GM23338 (cell line): ENCODE data around the gene ABHD18. TPM values are rescaled to one million over a fixed set of nuclear protein-coding genes. Genes with fewer than 3 reads are reported as not detected.
A peak's percentile ranks its signal among the peaks of the same experiment; 100 is the strongest.

Experiments
- ATAC-seq: fragments of 200-7000 bp; cut with Tn5 transposase; 3 replicates; pipeline ENCODE4 v1.9.1; 2020
- DNase-seq: peaks from one replicate; pipeline ENCODE4 v3.0.0-alpha.2; 2015; ENCODE audit warnings: low spot score
- H2AFZ ChIP-seq: fragments of 200-600 bp; sonication (generic); 2 replicates; pipeline ENCODE4 v1.8.0; 2016; ENCODE audit warnings: antibody characterized with exemption, mild to moderate bottlenecking, moderate library complexity
- H3F3A ChIP-seq: fragments of 200-600 bp; sonication (generic); replicated peaks from 2 replicates; pipeline ENCODE4 v1.8.0; 2017; ENCODE audit warnings: antibody characterized with exemption, mixed run types, low read depth
- H3K27ac ChIP-seq: fragments of 200-600 bp; sonication (generic); 2 replicates; pipeline ENCODE4 v1.6.1; 2016; ENCODE audit warnings: low read depth
- H3K27me3 ChIP-seq: fragments of 200-600 bp; sonication (generic); 2 replicates; pipeline ENCODE4 v1.8.0; 2016; ENCODE audit warnings: mild to moderate bottlenecking, mixed run types, moderate library complexity; ENCODE audit not compliant: insufficient read depth
- H3K36me3 ChIP-seq: fragments of 200-600 bp; sonication (generic); 2 replicates; pipeline ENCODE4 v1.8.0; 2016; ENCODE audit warnings: mild to moderate bottlenecking; ENCODE audit not compliant: insufficient read depth
- H3K4me1 ChIP-seq: fragments of 200-600 bp; sonication (generic); 2 replicates; pipeline ENCODE4 v1.8.0; 2016; ENCODE audit warnings: mild to moderate bottlenecking, moderate library complexity; ENCODE audit not compliant: insufficient read depth
- H3K4me2 ChIP-seq: fragments of 200-600 bp; sonication (generic); 2 replicates; pipeline ENCODE4 v1.7.1; 2017; ENCODE audit warnings: mixed run types
- H3K4me3 ChIP-seq: fragments of 200-600 bp; sonication (generic); 2 replicates; pipeline ENCODE4 v1.6.1; 2016; ENCODE audit warnings: mixed run types
- H3K79me2 ChIP-seq: fragments of 200-600 bp; sonication (generic); replicated peaks from 2 replicates; pipeline ENCODE4 v1.8.0; 2017; ENCODE audit warnings: mild to moderate bottlenecking; ENCODE audit not compliant: insufficient read depth
- H3K9me2 ChIP-seq: fragments of 200-600 bp; sonication (generic); 2 replicates; pipeline ENCODE4 v1.8.0; 2017; ENCODE audit not compliant: insufficient read depth
- H4K20me1 ChIP-seq: fragments of 200-600 bp; sonication (generic); replicated peaks from 2 replicates; pipeline ENCODE4 v1.8.0; 2017; ENCODE audit warnings: mild to moderate bottlenecking; ENCODE audit not compliant: insufficient read depth
- H3K27ac Mint-ChIP-seq: 2 replicates; pipeline ENCODE4 v1.8.0; 2020; ENCODE audit warnings: inconsistent platforms, mild to moderate bottlenecking, moderate library complexity, mixed read lengths
- H3K27me3 Mint-ChIP-seq: 3 replicates; pipeline ENCODE4 v1.8.0; 2022; ENCODE audit warnings: low read depth, mild to moderate bottlenecking, moderate library complexity, mixed read lengths, inconsistent platforms; ENCODE audit not compliant: insufficient read depth, poor library complexity
- H3K36me3 Mint-ChIP-seq: 3 replicates; pipeline ENCODE4 v1.8.0; 2021; ENCODE audit warnings: low read depth, mild to moderate bottlenecking, inconsistent platforms, moderate library complexity, mixed read lengths
- H3K4me1 Mint-ChIP-seq: 3 replicates; pipeline ENCODE4 v1.8.0; 2020; ENCODE audit warnings: mild to moderate bottlenecking, inconsistent platforms, mixed read lengths
- H3K4me3 Mint-ChIP-seq: 3 replicates; pipeline ENCODE4 v1.8.0; 2021; ENCODE audit warnings: moderate library complexity, mild to moderate bottlenecking, inconsistent platforms, mixed read lengths
- H3K9me3 Mint-ChIP-seq: 3 replicates; pipeline ENCODE4 v1.8.0; 2020; ENCODE audit warnings: moderate library complexity, mild to moderate bottlenecking, inconsistent platforms, mixed read lengths
- CREB1 ChIP-seq: fragments of 250-450 bp; sonication (Bioruptor Pico); IDR thresholded peaks from 2 replicates; pipeline ENCODE4 v1.5.0; 2020; ENCODE audit warnings: low read depth, mild to moderate bottlenecking, moderate library complexity
- CTCF ChIP-seq, 2 experiments: fragments of 200-600 bp in 1 of 2; sonication (generic) in 1 of 2; conservative IDR thresholded peaks; 2 replicates each; pipeline versions ENCODE4 v1.5.1 to v1.6.1; 2016 to 2017; ENCODE audit warnings: antibody characterized with exemption in 2 of 2, low read depth in 2 of 2, mild to moderate bottlenecking in 2 of 2, moderate library complexity in 1 of 2
- EZH2 ChIP-seq: fragments of 200-600 bp; sonication (generic); IDR thresholded peaks from one replicate; pipeline ENCODE4 v1.8.0; 2017; ENCODE audit warnings: antibody characterized with exemption, mild to moderate bottlenecking, low read depth; ENCODE audit not compliant: unreplicated experiment
- EZH2phosphoT487 ChIP-seq: fragments of 200-600 bp; sonication (generic); IDR thresholded peaks from one replicate; pipeline ENCODE4 v1.8.1; 2018; ENCODE audit warnings: antibody characterized with exemption; ENCODE audit not compliant: unreplicated experiment
- JUNB ChIP-seq: IDR thresholded peaks from one replicate; pipeline ENCODE4 v1.6.1; 2016; ENCODE audit warnings: antibody characterized with exemption; ENCODE audit not compliant: unreplicated experiment
- NANOG ChIP-seq: IDR thresholded peaks from 2 replicates; pipeline ENCODE4 v1.6.1; 2016; ENCODE audit warnings: antibody characterized with exemption, borderline replicate concordance
- REST ChIP-seq: IDR thresholded peaks from one replicate; pipeline ENCODE4 v1.6.1; 2018; ENCODE audit warnings: antibody characterized with exemption; ENCODE audit not compliant: unreplicated experiment
- ZNF114 ChIP-seq: fragments of 250-450 bp; sonication (Bioruptor Pico); IDR thresholded peaks from 2 replicates; pipeline ENCODE4 v1.5.0; 2020; ENCODE audit warnings: mild to moderate bottlenecking, moderate library complexity
- polyA plus RNA-seq: library from polyadenylated mRNA; unstranded; fragments of >200 nt; fragmentation: Nextera tagmentation; extraction: Ambion mirVana; gene quantifications from 2 replicates; pipeline ENCODE4 v1.2.1, GENCODE V29; 2016
- total RNA-seq: library from RNA; depleted of rRNA; stranded (reverse); fragments of >200 nt; shearing (Covaris generic); gene quantifications from 2 replicates; pipeline ENCODE4 v1.2.3, GENCODE V29; 2014

ABHD18 gene
- total and polyA plus RNA-seq, 2 experiments from 2014 or later: 7.2 to 18.6 TPM

GRCh38 chr4:127997534-127998388 lies 32.6 kb downstream of the ABHD18 start:
- H4K20me1 ChIP-seq: no peaks in the 10 kb centered on the region
- TF ChIP-seq CTCF (conservative IDR thresholded peaks at IDR 0.05; ENCODE audit: low read depth in 2 of 2) (peak; percentile 33 to 55), JUNB (no peak)
- Mint-ChIP-seq H3K4me1 (no peaks in the 10 kb centered on the region), H3K36me3 (peaks cover 43% of the 10 kb centered on the region), H3K4me3 (no peak overlapping the region), H3K27ac (no peak overlapping the region), H3K9me3 (peaks cover 8% of the 10 kb centered on the region; the same call in 2 of the 3 replicates), H3K27me3 (no peaks in the 10 kb centered on the region)
- H3K27me3 ChIP-seq: no peaks in the 10 kb centered on the region
- peaks cover 4% of the 10 kb centered on the region; the same call in 1 of the 2 replicates for H3K36me3 ChIP-seq
- H2AFZ ChIP-seq: no peak overlapping the region
- ATAC-seq (0 out of 3 replicates have a peak, but pooled peaks have one; percentile 34), DNase-seq (peak; percentile 61)
- no peak overlapping the region for H3K4me2 ChIP-seq
- peaks cover 7% of the 10 kb centered on the region; the same call in 1 of the 2 replicates for H3K79me2 ChIP-seq
- no peaks in the 10 kb centered on the region for H3F3A ChIP-seq
- H3K4me3 ChIP-seq: no peak overlapping the region
- no peak overlapping the region for H3K27ac ChIP-seq
- H3K4me1 ChIP-seq: no peaks in the 10 kb centered on the region
- H3K9me2 ChIP-seq: no peaks in the 10 kb centered on the region

- no peaks in the 10 kb centered on the region for H3K9me3 Mint-ChIP-seq
- Histone ChIP-seq H3K4me1 (no peaks in the 10 kb centered on the region), H3K79me2 (peaks cover 3% of the 10 kb centered on the region; the same call in 1 of the 2 replicates), H2AFZ (no peak overlapping the region), H3K27ac (no peak overlapping the region), H3K27me3 (no peaks in the 10 kb centered on the region), H3K4me2 (no peak overlapping the region), H3K4me3 (no peak overlapping the region), H3F3A (no peaks in the 10 kb centered on the region), H4K20me1 (no peaks in the 10 kb centered on the region), H3K36me3 (0 out of 2 replicates have a peak, but pooled peaks cover 3% of the 10 kb centered on the region), H3K9me2 (no peaks in the 10 kb centered on the region)
- no peak overlapping the region for H3K27ac Mint-ChIP-seq
- H3K36me3 Mint-ChIP-seq: peaks cover 10% of the 10 kb centered on the region
- ATAC-seq: no peak
- DNase-seq: no peak
- H3K4me3 Mint-ChIP-seq: no peak overlapping the region
- no peaks in the 10 kb centered on the region for H3K4me1 Mint-ChIP-seq
- TF ChIP-seq EZH2phosphoT487: no peak
- TF ChIP-seq NANOG: no peak
- TF ChIP-seq REST: no peak
- TF ChIP-seq CTCF (conservative IDR thresholded peaks at IDR 0.05; ENCODE audit: low read depth in 2 of 2): no peak
- TF ChIP-seq EZH2: no peak
- no peak for TF ChIP-seq ZNF114 (CRISPR knock-in tag)
- TF ChIP-seq CREB1 (CRISPR knock-in tag): no peak
- no peak for TF ChIP-seq JUNB
- peaks cover 1% of the 10 kb centered on the region for H3K27me3 Mint-ChIP-seq
These were observed 41.4 kb downstream of the ABHD18 start for GRCh38 chr4:128006592-128006991.
